GM12892 (cell line): ENCODE data around the gene CPNE9.
A peak's percentile ranks its signal among the peaks of the same experiment; 100 is the strongest.

Experiments
- DNase-seq: peaks from one replicate; pipeline ENCODE4 v3.0.0; 2011; ENCODE audit not compliant: insufficient read length
- FAIRE-seq: peaks from 2 replicates; lab custom pipeline; 2011; peaks lifted over from hg19 to GRCh38; lab: Jason Lieb, UNC
- POLR2A ChIP-seq: IDR thresholded peaks from 2 replicates; pipeline ENCODE4 v1.6.1; 2011; ENCODE audit warnings: low read depth, low read length, control low read depth
- POLR2AphosphoS5 ChIP-seq: IDR thresholded peaks from 2 replicates; pipeline ENCODE4 v1.6.1; 2011; ENCODE audit warnings: low read depth, low read length, control low read depth
- TAF1 ChIP-seq: IDR thresholded peaks from 2 replicates; pipeline ENCODE4 v1.6.1; 2011; ENCODE audit warnings: low read depth, mild to moderate bottlenecking, control low read depth, low read length, borderline replicate concordance

The CPNE9 gene

GRCh38 chr3:9725775-9726515 lies 22.3 kb downstream of the CPNE9 start:
- no peak for FAIRE-seq
- TF ChIP-seq TAF1 (no peak), POLR2A (no peak), POLR2AphosphoS5 (no peak)
- no peak for DNase-seq

- DNase-seq (no peak), FAIRE-seq (no peak)
- TF ChIP-seq TAF1, result no peak
- TF ChIP-seq POLR2AphosphoS5, result no peak
- no peak for TF ChIP-seq POLR2A
Observed at GRCh38 chr3:9727041-9727595, 23.5 kb downstream of the CPNE9 start.

- DNase-seq, result no peak
Observed at GRCh38 chr3:9727743-9728142, 24.1 kb downstream of the CPNE9 start.

GRCh38 chr3:9729419-9729818 lies 25.8 kb downstream of the CPNE9 start:
- DNase-seq (no peak), FAIRE-seq (no peak)
- TF ChIP-seq POLR2AphosphoS5 (no peak), POLR2A (no peak), TAF1 (no peak)

More at GRCh38 chr3:9727743-9728142, 24.1 kb downstream of the CPNE9 start:
- no peak for FAIRE-seq
- TF ChIP-seq POLR2AphosphoS5, result no peak

- DNase-seq (no peak), FAIRE-seq (peak; percentile 66)
- TF ChIP-seq TAF1 (no peak), POLR2AphosphoS5 (no peak), POLR2A (no peak)
Observed at GRCh38 chr3:9730657-9731205, 27.1 kb downstream of the CPNE9 start.

- peak; percentile 85; the same call in 1 of the 2 replicates for TF ChIP-seq POLR2A
- TF ChIP-seq POLR2AphosphoS5, result peak; percentile 64
- TF ChIP-seq TAF1, result no peak
- peak; percentile 79 for FAIRE-seq
- DNase-seq, result peak; percentile 99
Observed at GRCh38 chr3:9731206-9732079, 27.8 kb downstream of the CPNE9 start, which contains the start of gene BRPF1. Gene BRPF1, plus strand, starts transcription at chr3:9731735. Its CDS starts 2,406 bp downstream, at chr3:9734141.

GRCh38 chr3:9732080-9732739 lies 28.6 kb downstream of the CPNE9 start:
- TF ChIP-seq POLR2A (peak; percentile 59; the same call in 1 of the 2 replicates), POLR2AphosphoS5 (no peak), TAF1 (no peak)
- peak; percentile 52 for DNase-seq
- no peak for FAIRE-seq

GRCh38 chr3:9732740-9733115 lies 29.1 kb downstream of the CPNE9 start:
- DNase-seq, result no peak
- no peak for FAIRE-seq
- TF ChIP-seq POLR2AphosphoS5 (no peak), POLR2A (no peak), TAF1 (no peak)

GRCh38 chr3:9736831-9737230 lies 33.2 kb downstream of the CPNE9 start:
- no peak for TF ChIP-seq POLR2AphosphoS5
- TF ChIP-seq POLR2A, result no peak
- TF ChIP-seq TAF1, result no peak
- DNase-seq, result no peak
- FAIRE-seq, result no peak

- no peak for DNase-seq
- FAIRE-seq, result no peak
- TF ChIP-seq POLR2AphosphoS5 (no peak), POLR2A (0 out of 2 replicates have a peak, but pooled peaks have one; percentile 10), TAF1 (no peak)
Observed at GRCh38 chr3:9739181-9739580, 35.5 kb downstream of the CPNE9 start.
